Astrocyte (in vitro differentiated cells and primary cell): ENCODE results near the gene ASCL5. TPM values are rescaled to one million over a fixed set of nuclear protein-coding genes. Genes with fewer than 3 reads are reported as not detected.

ENCODE experiments used
- DNase-seq: peaks from one replicate; pipeline ENCODE4 v3.0.0-alpha.2; 2010; ENCODE audit warnings: low read depth
- FAIRE-seq: peaks from 2 replicates; lab custom pipeline; 2011; peaks lifted over from hg19 to GRCh38; lab: Jason Lieb, UNC
- H2AFZ ChIP-seq: 2 replicates; pipeline ENCODE4 v1.6.0; 2012; ENCODE audit warnings: low read depth, low read length, inconsistent platforms
- H3K27ac ChIP-seq: 2 replicates; pipeline ENCODE4 v1.5.1; 2011; ENCODE audit warnings: low read depth, low read length, inconsistent platforms
- H3K27me3 ChIP-seq: 2 replicates; pipeline ENCODE4 v1.6.0; 2011; ENCODE audit warnings: low read length, inconsistent platforms; ENCODE audit not compliant: insufficient read depth
- H3K36me3 ChIP-seq: 2 replicates; pipeline ENCODE4 v1.5.1; 2011; ENCODE audit warnings: low read length, inconsistent platforms; ENCODE audit not compliant: insufficient read depth
- H3K4me1 ChIP-seq: 2 replicates; pipeline ENCODE4 v1.5.1; 2011; ENCODE audit warnings: low read length, inconsistent platforms; ENCODE audit not compliant: insufficient read depth
- H3K4me2 ChIP-seq: 2 replicates; pipeline ENCODE4 v1.6.0; 2012; ENCODE audit warnings: low read length, inconsistent platforms
- H3K4me3 ChIP-seq: 2 replicates; pipeline ENCODE4 v1.5.1; 2011; ENCODE audit warnings: low read depth, mild to moderate bottlenecking, low read length, inconsistent platforms; ENCODE audit not compliant: insufficient read depth
- H3K79me2 ChIP-seq: 2 replicates; pipeline ENCODE4 v1.6.0; 2012; ENCODE audit warnings: mild to moderate bottlenecking, low read length, inconsistent platforms; ENCODE audit not compliant: insufficient read depth
- H3K9ac ChIP-seq: 2 replicates; pipeline ENCODE4 v1.6.0; 2012; ENCODE audit warnings: mild to moderate bottlenecking, low read length, inconsistent platforms
- H3K9me3 ChIP-seq: 2 replicates; pipeline ENCODE4 v1.5.1; 2012; ENCODE audit warnings: low read depth, mild to moderate bottlenecking, low read length, inconsistent platforms; ENCODE audit not compliant: insufficient read depth
- H4K20me1 ChIP-seq: 2 replicates; pipeline ENCODE4 v1.6.0; 2012; ENCODE audit warnings: low read length, inconsistent platforms; ENCODE audit not compliant: insufficient read depth
- H3K27ac Mint-ChIP-seq: one replicate; pipeline ENCODE4 v1.8.0; 2021; ENCODE audit warnings: mild to moderate bottlenecking, mixed read lengths; ENCODE audit not compliant: unreplicated experiment
- H3K27me3 Mint-ChIP-seq: one replicate; pipeline ENCODE4 v1.8.0; 2021; ENCODE audit warnings: low read depth, mixed read lengths; ENCODE audit not compliant: unreplicated experiment
- H3K36me3 Mint-ChIP-seq: one replicate; pipeline ENCODE4 v1.8.0; 2021; ENCODE audit warnings: low read depth, mixed read lengths; ENCODE audit not compliant: unreplicated experiment
- H3K4me1 Mint-ChIP-seq: one replicate; pipeline ENCODE4 v1.8.0; 2021; ENCODE audit warnings: low read depth, mixed read lengths; ENCODE audit not compliant: unreplicated experiment
- H3K4me3 Mint-ChIP-seq: one replicate; pipeline ENCODE4 v1.8.0; 2021; ENCODE audit warnings: mild to moderate bottlenecking, moderate library complexity, mixed read lengths; ENCODE audit not compliant: unreplicated experiment
- H3K9me3 Mint-ChIP-seq: one replicate; pipeline ENCODE4 v1.8.0; 2021; ENCODE audit warnings: mild to moderate bottlenecking, mixed read lengths; ENCODE audit not compliant: unreplicated experiment
- CTCF ChIP-seq: IDR thresholded peaks from 2 replicates; pipeline ENCODE4 v1.5.1; 2011; ENCODE audit warnings: low read depth, mild to moderate bottlenecking, inconsistent platforms, low read length, moderate library complexity; ENCODE audit not compliant: insufficient read depth
- EZH2 ChIP-seq: IDR thresholded peaks from 2 replicates; pipeline ENCODE4 v1.6.1; 2012; ENCODE audit warnings: mild to moderate bottlenecking, low read length, inconsistent platforms; ENCODE audit not compliant: insufficient read depth
- total RNA-seq: library from RNA; stranded (reverse); gene quantifications from 2 replicates; pipeline ENCODE4 v1.2.1, GENCODE V29; 2021

ASCL5 gene
- total RNA-seq, 1 donor from 2014 or later = not detected

DNA sequence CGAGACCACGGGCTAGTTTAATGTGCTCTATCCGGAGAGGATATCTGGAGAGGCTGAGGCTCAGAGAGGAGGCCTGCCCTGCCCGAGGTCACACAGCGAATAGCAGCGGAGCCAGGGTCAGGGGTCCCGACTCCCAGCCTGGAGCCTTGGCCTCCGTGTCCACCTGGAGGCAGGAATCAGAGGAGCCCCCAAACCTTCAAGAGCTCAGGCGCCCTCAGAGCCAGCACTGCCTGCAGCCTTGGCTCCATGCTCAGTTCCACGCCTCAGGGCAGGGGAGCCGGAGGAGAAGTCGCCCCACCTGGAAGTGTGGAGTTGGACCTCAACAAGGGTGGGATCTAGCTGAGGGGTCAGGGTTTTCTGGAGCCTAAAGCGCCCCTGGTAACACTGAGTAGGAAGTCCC is 2.0 kb upstream of the ASCL5 start:
- H3K4me1 ChIP-seq = peaks cover 8% of the 10 kb centered on the region
- H3K27ac ChIP-seq = no peak overlapping the region
- peak overlapping the region; percentile 6 for H3K4me3 Mint-ChIP-seq
- H3K27me3 Mint-ChIP-seq = peaks cover 24% of the 10 kb centered on the region
- H3K36me3 ChIP-seq = no peaks in the 10 kb centered on the region
- H3K4me3 ChIP-seq = no peak overlapping the region
- H3K4me1 Mint-ChIP-seq = peaks cover 11% of the 10 kb centered on the region
- peaks cover 17% of the 10 kb centered on the region for H3K27me3 ChIP-seq
- H3K9me3 Mint-ChIP-seq = peaks cover 3% of the 10 kb centered on the region
- no peak overlapping the region for H2AFZ ChIP-seq
- peaks cover 9% of the 10 kb centered on the region for H3K36me3 Mint-ChIP-seq
- DNase-seq (no peak), FAIRE-seq (no peak)
- no peaks in the 10 kb centered on the region for H4K20me1 ChIP-seq
- H3K27ac Mint-ChIP-seq = no peak overlapping the region
- no peak for TF ChIP-seq EZH2
- no peak for TF ChIP-seq CTCF
- H3K9me3 ChIP-seq = no peaks in the 10 kb centered on the region
- no peaks in the 10 kb centered on the region for H3K79me2 ChIP-seq
- no peak overlapping the region for H3K4me2 ChIP-seq
- no peak overlapping the region for H3K9ac ChIP-seq

- Mint-ChIP-seq H3K9me3 (peaks cover 3% of the 10 kb centered on the region), H3K4me3 (peak overlapping the region; percentile 6), H3K36me3 (peaks cover 6% of the 10 kb centered on the region), H3K27ac (no peak overlapping the region), H3K4me1 (peaks cover 11% of the 10 kb centered on the region), H3K27me3 (peaks cover 28% of the 10 kb centered on the region)
- FAIRE-seq (no peak), DNase-seq (no peak)
- no peaks in the 10 kb centered on the region for H3K36me3 ChIP-seq
- TF ChIP-seq CTCF = no peak
- TF ChIP-seq EZH2 = no peak
- H3K27me3 ChIP-seq = peaks cover 22% of the 10 kb centered on the region
- H3K4me1 ChIP-seq = peaks cover 8% of the 10 kb centered on the region
- no peak overlapping the region for H3K4me2 ChIP-seq
- no peaks in the 10 kb centered on the region for H3K9me3 ChIP-seq
- H3K27ac ChIP-seq = no peak overlapping the region
- no peaks in the 10 kb centered on the region for H4K20me1 ChIP-seq
- H3K9ac ChIP-seq = no peak overlapping the region
- H3K79me2 ChIP-seq = no peaks in the 10 kb centered on the region
- H3K4me3 ChIP-seq = no peak overlapping the region
- H2AFZ ChIP-seq = no peak overlapping the region
Measured at GRCh38 chr1:201128476-201128875, 1.5 kb upstream of the ASCL5 start.

DNA sequence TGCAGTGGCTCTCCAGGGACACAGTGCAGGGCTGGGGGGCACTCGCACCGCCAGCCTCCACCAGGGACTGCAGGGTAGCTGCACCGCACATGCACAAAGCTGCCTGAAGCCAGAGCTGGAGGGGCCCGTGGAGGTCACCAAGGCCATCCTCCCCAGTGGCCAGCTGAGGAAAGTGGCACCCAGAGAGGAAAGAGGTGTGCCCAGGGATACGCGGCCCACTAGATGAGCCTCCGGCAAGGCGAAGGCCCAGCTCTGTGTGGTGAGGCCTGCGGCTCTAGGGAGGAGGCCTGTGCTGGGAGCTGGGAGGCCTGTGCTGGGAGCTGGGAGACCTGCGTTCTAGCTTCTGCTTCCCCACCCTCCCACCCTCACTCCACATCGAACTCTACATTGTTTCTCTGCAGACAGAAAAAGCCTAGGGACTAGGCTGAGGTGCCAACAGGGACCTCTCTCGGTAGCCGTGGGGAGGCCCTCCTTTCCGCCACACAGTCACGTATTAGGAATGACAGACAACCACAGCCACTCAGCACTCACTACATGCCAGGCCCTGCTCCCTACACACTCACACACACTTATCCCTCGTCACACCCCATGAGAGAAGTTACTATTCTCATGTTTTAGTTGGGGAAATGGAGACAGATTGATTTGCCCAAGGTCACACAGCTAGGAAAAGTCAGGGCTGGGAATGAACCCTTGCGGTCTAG is 921 bp upstream of the ASCL5 start:
- Histone ChIP-seq H3K27ac (no peak overlapping the region), H3K27me3 (peaks cover 28% of the 10 kb centered on the region), H2AFZ (no peak overlapping the region), H3K4me3 (no peak overlapping the region), H3K79me2 (no peaks in the 10 kb centered on the region), H4K20me1 (no peaks in the 10 kb centered on the region), H3K9ac (no peak overlapping the region), H3K4me2 (no peak overlapping the region), H3K4me1 (peaks cover 8% of the 10 kb centered on the region), H3K9me3 (no peaks in the 10 kb centered on the region), H3K36me3 (no peaks in the 10 kb centered on the region)
- Mint-ChIP-seq H3K9me3 (peaks cover 3% of the 10 kb centered on the region), H3K4me1 (peaks cover 11% of the 10 kb centered on the region), H3K4me3 (no peak overlapping the region), H3K36me3 (peaks cover 4% of the 10 kb centered on the region), H3K27ac (no peak overlapping the region), H3K27me3 (peaks cover 34% of the 10 kb centered on the region)
- DNase-seq = peak; percentile 71
- no peak for FAIRE-seq
- TF ChIP-seq CTCF (no peak), EZH2 (no peak)
